ENCODE data around the gene QKI.

Gene QKI

DNA sequence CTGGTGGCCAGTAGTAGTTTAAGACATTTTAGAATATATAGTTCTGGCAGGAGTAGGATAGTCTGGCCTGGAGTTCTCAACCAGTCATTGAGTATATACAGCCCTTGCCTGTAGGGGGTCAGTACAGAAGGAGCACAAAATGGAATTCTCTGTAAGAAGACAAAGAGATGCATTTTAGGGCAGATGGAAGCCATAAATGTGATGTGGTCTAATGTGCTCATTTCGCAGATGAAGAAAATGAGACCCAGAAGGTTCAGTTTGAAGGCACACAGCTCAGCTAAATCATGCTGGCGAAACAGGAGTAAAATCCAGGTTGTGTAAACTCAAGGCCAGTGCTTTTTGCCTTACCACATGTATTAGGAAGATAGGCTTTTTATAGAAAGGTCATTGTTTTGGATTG is 29.6 kb downstream of the QKI start:
- no peak for DNase-seq (ENCODE audit: extremely low read depth, low read depth)
- no peak for TF ChIP-seq CTCF (IDR thresholded peaks at IDR 0.05; ENCODE audit: low read depth, low read length)

- TF ChIP-seq CTCF (IDR thresholded peaks at IDR 0.05; ENCODE audit: low read depth, low read length) = no peak
- DNase-seq (ENCODE audit: extremely low read depth, low read depth) = no peak
Observed at GRCh38 chr6:163446549-163446948, 32.0 kb downstream of the QKI start.

DNA sequence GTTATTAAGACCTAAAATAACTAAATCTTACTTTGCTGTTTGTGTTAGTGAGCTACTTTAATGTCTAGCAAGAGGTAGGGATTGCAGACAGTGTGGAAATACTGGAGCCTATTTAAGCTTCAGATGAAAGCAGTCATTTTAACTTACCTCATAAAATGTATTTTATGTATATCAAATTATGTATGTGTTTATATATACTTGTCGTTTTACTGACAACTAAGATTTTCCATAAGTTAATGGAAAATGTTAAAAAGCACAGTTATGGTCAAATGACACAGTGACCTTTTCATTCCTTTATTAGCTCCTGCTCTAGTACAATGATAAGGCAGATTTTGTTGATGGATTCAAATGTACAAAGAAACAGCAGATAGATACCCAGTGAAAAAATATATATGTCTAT is 34.6 kb downstream of the QKI start:
- TF ChIP-seq CTCF (IDR thresholded peaks at IDR 0.05; ENCODE audit: low read depth, low read length) = no peak

DNA sequence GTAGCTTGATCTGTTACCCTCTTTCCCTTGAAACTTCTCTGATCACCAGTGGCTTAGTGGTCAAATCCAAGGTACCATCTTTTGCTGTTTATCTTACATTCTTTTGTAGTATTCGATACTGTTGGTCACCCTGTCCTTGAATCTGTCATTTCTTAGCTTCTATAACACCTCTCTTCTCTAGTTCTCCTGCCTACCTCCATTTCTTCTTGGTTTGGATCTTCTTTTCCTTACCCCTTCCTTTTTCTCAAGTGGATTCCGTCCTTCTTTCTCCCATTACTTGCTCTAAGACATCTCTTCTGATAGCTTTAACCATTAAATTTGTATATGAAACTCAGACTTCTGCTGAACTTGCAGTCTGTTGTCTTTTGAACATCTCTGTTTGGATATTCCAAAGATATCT is 39.9 kb downstream of the QKI start:
- TF ChIP-seq CTCF (IDR thresholded peaks at IDR 0.05; ENCODE audit: low read depth, low read length) = no peak
- no peak for DNase-seq (ENCODE audit: extremely low read depth, low read depth)

More for the DNA sequence above, 34.6 kb downstream of the QKI start:
- no peak for DNase-seq (ENCODE audit: extremely low read depth, low read depth)

DNA sequence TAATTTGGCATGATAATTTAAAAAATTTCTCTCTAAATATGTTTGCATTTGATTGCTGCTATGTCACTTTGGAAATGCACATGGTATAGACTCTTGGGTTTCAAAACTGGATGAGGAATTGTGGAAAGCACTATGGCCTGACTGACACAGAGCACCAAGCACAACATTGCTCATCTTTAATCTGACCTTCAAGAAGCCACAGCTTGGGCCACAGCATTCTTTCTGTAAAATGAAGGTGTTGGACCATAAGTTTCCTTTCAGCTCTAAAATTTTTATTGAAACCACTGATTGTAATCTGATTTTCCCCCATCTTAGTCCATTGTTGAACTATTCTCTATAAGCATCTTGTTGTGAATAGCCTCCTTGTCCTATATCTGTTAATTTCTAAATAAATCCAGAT is 41.0 kb downstream of the QKI start:
- TF ChIP-seq CTCF (IDR thresholded peaks at IDR 0.05; ENCODE audit: low read depth, low read length) = no peak
- no peak for DNase-seq (ENCODE audit: extremely low read depth, low read depth)

DNA sequence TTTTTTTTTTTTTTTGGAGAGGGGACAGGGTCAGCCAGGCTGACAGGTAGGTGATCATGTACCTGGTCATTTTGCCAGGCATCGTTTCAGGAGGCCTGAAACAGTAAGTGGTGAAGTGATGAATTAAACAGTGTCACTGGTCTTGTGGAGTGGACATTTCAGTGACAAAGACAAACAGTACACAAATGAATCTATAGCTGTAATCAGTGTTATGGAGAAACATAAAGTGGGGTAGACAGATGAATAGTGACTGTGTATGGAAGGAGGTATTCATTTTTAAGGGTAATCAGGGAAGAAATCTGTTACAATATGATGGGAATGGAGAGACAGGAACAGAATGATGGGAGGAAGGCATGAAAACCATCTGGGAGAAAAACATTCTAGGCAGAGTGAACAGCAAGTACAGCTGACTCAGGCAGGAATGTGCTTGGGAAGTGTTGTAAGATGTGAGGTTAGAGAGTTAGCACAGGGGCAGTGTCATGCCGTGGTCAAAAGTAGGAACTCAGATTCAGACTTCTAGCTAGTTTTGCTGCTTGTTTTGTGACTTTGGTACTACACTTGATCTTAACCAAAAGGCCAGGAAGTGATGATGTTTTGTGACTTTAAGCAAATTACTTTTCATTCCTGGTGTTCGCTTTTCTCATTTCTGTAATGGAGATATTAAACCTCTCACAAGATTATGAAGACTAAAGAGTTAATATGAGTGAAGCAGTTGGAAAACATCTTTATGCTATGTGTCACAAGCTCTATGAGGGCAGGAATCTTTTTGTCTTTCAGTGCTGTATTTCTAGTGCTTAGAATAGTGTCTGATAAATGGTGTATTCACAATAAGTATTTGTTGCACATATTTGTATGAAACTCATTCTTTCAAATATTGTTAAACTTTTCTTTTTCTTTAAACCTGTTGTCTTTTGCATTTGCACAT is 43.4 kb downstream of the QKI start:
- TF ChIP-seq CTCF (IDR thresholded peaks at IDR 0.05; ENCODE audit: low read depth, low read length) = no peak; the same call in 1 of the 2 replicates
- DNase-seq (ENCODE audit: extremely low read depth, low read depth) = peak; percentile 61

GRCh38 chr6:163459007-163459406 is 44.5 kb downstream of the QKI start:
- DNase-seq (ENCODE audit: extremely low read depth, low read depth) = no peak
- no peak for TF ChIP-seq CTCF (IDR thresholded peaks at IDR 0.05; ENCODE audit: low read depth, low read length)
